Measurements from ENCODE around the gene DNAI2. TPM values are rescaled to one million over a fixed set of nuclear protein-coding genes. Genes with fewer than 3 reads are reported as not detected.

DNAI2 gene
- total and polyA plus RNA-seq, 8 donors, result not detected

- intact Hi-C loops (cut with DNase I; ENCODE audit: low total_unique reads), result no loop called here
- TF ChIP-seq CTCF (IDR thresholded peaks at IDR 0.05) (no peak), POLR2AphosphoS5 (IDR thresholded peaks at IDR 0.05) (no peak), EP300 (IDR thresholded peaks at IDR 0.05) (no peak), POLR2A (IDR thresholded peaks at IDR 0.05) (no peak)
- 61 to 77% (median 69%) methylated on average over 9 to 10 of the region's 10 CpGs for WGBS, 5 donors
Observed at GRCh38 chr17:74241431-74241830, 32.6 kb upstream of the DNAI2 start.

GRCh38 chr17:74241847-74242246 is 32.2 kb upstream of the DNAI2 start:
- no peaks in the 10 kb centered on the region for H3K9me3 ChIP-seq
- TF ChIP-seq POLR2A (IDR thresholded peaks at IDR 0.05), result no peak
- no peak for TF ChIP-seq EP300 (IDR thresholded peaks at IDR 0.05)
- TF ChIP-seq CTCF (IDR thresholded peaks at IDR 0.05), result no peak
- no peak for TF ChIP-seq POLR2AphosphoS5 (IDR thresholded peaks at IDR 0.05)
- H3K27me3 ChIP-seq, result no peaks in the 10 kb centered on the region
- H3K36me3 ChIP-seq, result peaks cover 0 to 17% (median 4%) of the 10 kb centered on the region in 4 donors
- peaks cover 0 to 18% (median 10%) of the 10 kb centered on the region in 4 donors for H3K4me1 ChIP-seq
- H3K4me3 ChIP-seq, result no peak overlapping the region
- DNase-seq, result no peak
- no peak overlapping the region for H3K27ac ChIP-seq
- intact Hi-C loops (cut with DNase I; ENCODE audit: low total_unique reads), result no loop called here
- 75 to 93% (median 83%) methylated on average over 2 of the region's 2 CpGs for WGBS, 5 donors

More at GRCh38 chr17:74241431-74241830, 32.6 kb upstream of the DNAI2 start:
- Histone ChIP-seq H3K36me3 (peaks cover 0 to 17% (median 4%) of the 10 kb centered on the region in 4 donors), H3K4me3 (no peak overlapping the region), H3K27ac (no peak overlapping the region), H3K4me1 (peaks cover 0 to 18% (median 10%) of the 10 kb centered on the region in 4 donors), H3K27me3 (no peaks in the 10 kb centered on the region), H3K9me3 (no peaks in the 10 kb centered on the region)
- DNase-seq, result peak in 1 of 2 donors; percentile 65

- Histone ChIP-seq H3K36me3 (peaks cover 0 to 9% (median 3%) of the 10 kb centered on the region in 4 donors), H3K27ac (no peak overlapping the region), H3K9me3 (no peaks in the 10 kb centered on the region), H3K27me3 (no peaks in the 10 kb centered on the region), H3K4me3 (no peak overlapping the region), H3K4me1 (peaks cover 0 to 18% (median 10%) of the 10 kb centered on the region in 4 donors)
- intact Hi-C loops (cut with DNase I; ENCODE audit: low total_unique reads), result no loop called here
- peak in 1 of 2 donors; percentile 28 for DNase-seq
- whole genome bisulfite sequencing, 5 donors, result 47 to 75% (median 67%) methylated on average over 10 to 13 of the region's 13 CpGs
- TF ChIP-seq POLR2A (IDR thresholded peaks at IDR 0.05), result no peak
- TF ChIP-seq POLR2AphosphoS5 (IDR thresholded peaks at IDR 0.05), result no peak
- TF ChIP-seq EP300 (IDR thresholded peaks at IDR 0.05), result no peak
- no peak for TF ChIP-seq CTCF (IDR thresholded peaks at IDR 0.05)
Observed at GRCh38 chr17:74243013-74243755, 30.9 kb upstream of the DNAI2 start.

GRCh38 chr17:74244128-74244527 is 29.9 kb upstream of the DNAI2 start:
- no peaks in the 10 kb centered on the region for H3K9me3 ChIP-seq
- peaks cover 0 to 13% (median 3%) of the 10 kb centered on the region in 4 donors for H3K36me3 ChIP-seq
- TF ChIP-seq POLR2AphosphoS5 (IDR thresholded peaks at IDR 0.05) (no peak), CTCF (IDR thresholded peaks at IDR 0.05) (no peak), EP300 (IDR thresholded peaks at IDR 0.05) (no peak), POLR2A (IDR thresholded peaks at IDR 0.05) (no peak)
- intact Hi-C loops (cut with DNase I; ENCODE audit: low total_unique reads), result no loop called here
- H3K4me1 ChIP-seq, result peaks cover 0 to 18% (median 10%) of the 10 kb centered on the region in 4 donors
- no peak overlapping the region for H3K27ac ChIP-seq
- no peak for DNase-seq
- WGBS, 5 donors, result 88 to 93% (median 91%) methylated on average over 5 to 10 of the region's 10 CpGs
- H3K27me3 ChIP-seq, result no peaks in the 10 kb centered on the region
- no peak overlapping the region for H3K4me3 ChIP-seq

Measured in stomach (tissue), 9 donors.